Retina (tissue), 1 donor: ENCODE data around the gene STMN3.
"Not testable (repeated sequence)": the region's sequence is repeated elsewhere in the genome, so short reads cannot be mapped to it uniquely, and the experiment has no call there.

Experiments used
- DNase-seq: peaks from one replicate; pipeline ENCODE4 v3.0.0-alpha.2; 2016

STMN3 gene

GRCh38 chr20:63675681-63676368 lies 22.6 kb upstream of the STMN3 start:
- DNase-seq = no peak

- no peak for DNase-seq
Observed at GRCh38 chr20:63673951-63674350, 20.7 kb upstream of the STMN3 start.

DNA sequence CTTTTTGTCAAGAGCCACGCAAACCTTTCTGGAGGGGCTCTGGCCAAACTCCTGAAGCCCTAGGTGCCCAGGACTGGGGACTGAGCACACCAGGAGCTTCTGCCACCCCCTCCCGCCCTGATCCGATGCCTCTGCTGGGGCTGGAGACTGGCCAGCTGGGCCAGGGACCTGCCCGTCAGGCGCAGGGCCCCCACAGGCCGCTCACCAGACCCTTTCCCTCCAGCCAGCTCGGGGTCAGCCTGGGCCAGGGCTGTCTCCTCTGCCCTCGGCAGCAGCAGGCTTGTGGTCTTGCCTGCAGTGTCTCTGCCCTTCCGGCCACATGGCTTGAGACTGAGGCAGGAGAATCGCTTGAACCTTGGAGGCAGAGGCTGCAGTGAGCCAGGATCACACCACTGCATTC lies 19.4 kb upstream of the STMN3 start:
- no peak for DNase-seq

GRCh38 chr20:63671695-63672094 lies 18.5 kb upstream of the STMN3 start:
- not testable (repeated sequence) for DNase-seq

GRCh38 chr20:63668351-63668750 lies 15.1 kb upstream of the STMN3 start:
- no peak for DNase-seq

DNA sequence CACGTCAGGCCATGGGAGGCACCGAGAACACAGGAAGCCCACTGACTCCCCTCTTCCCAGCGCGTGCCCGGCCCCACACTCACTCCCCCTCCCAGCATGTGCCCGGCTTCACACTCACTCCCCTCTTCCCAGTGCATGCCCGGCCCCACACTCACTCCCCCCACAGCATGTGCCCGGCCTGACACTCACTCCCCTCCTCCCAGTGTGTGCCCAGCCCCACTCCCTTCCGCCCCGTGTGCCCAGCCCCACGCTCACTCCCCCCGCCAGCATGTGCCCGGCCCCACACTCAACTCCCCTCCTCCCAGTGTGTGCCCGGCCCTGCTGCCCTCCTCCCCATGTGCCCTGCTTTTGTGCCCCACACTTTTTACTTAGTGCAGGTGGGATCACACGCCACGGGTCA lies 14.6 kb upstream of the STMN3 start:
- no peak for DNase-seq

DNA sequence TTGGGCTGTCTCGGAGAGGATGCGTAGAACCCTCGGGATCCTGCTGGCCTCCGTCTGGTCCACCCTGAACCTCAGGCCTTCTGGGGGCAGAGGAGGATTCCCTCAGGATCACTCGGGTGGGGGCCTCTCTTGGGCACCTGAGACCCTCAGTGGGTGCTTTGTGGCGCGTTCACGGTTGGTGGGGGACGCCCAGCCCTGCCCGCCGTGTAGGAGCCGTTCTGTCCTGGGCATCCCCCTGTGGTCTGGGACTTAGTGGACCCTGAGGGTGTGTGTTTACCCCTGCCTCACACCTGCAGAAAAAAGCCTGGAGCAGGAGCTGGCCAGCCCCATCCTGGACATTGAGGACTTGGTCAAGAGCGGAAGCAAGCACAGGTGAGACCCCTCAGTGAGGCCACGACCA lies 12.5 kb upstream of the STMN3 start:
- no peak for DNase-seq

DNA sequence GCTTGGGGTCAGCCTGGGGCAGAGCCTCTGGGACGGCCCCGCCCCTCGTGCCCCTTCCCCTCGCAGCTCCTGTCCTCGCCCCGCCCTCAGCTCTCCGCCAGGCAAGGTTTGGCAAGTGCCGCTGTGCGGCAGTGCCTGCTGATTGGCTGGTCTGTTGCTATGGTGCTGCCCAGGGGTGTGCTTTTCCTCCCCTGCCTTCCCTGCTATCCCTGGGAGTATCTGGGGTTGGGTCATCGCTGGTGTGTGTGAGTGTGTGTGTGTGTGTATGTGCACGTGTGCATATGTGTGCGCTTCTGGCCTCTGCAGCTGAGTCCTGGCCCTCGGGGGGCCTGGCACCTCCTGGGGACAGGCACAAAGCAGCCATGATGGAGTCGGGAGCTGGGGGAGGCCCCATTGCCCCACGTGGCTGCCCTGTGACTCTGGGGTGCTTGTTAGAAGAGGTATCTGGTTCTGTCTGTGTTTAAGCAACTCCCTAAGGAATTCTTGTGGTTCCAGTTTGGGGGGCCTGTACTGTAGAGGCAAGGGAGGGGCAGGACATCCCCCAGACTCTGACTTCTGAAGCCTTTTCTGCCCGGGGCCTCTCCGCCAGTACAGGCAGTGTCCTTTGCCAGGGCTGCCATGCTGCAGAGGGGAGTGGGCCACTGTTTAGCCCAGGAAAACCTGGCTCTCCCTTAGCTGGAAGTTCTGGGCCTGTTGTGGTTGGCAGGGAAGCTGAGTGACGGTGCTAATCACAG lies 11.8 kb upstream of the STMN3 start:
- DNase-seq = peak; percentile 74

GRCh38 chr20:63664143-63664851 lies 11.1 kb upstream of the STMN3 start:
- DNase-seq = no peak

GRCh38 chr20:63663332-63664066 lies 10.3 kb upstream of the STMN3 start:
- no peak for DNase-seq

- DNase-seq = no peak
Observed at GRCh38 chr20:63662813-63663189, 9.6 kb upstream of the STMN3 start.

GRCh38 chr20:63661959-63662812 lies 9.0 kb upstream of the STMN3 start:
- no peak for DNase-seq

DNA sequence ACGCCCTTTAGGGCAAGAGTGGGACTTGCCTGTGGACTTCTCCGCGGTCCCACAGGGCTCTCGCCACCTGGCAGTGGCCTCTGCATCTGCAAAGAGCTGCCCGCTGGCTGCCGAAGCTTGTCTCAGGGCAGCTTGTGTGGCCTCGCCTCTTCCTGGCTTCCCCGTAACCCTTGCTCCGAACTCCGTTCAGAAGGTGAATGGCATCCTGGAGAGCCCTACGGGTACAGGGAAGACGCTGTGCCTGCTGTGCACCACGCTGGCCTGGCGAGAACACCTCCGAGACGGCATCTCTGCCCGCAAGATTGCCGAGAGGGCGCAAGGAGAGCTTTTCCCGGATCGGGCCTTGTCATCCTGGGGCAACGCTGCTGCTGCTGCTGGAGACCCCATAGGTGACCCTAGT lies 7.9 kb upstream of the STMN3 start:
- no peak for DNase-seq

- no peak for DNase-seq
Observed at GRCh38 chr20:63660622-63661021, 7.4 kb upstream of the STMN3 start.

DNA sequence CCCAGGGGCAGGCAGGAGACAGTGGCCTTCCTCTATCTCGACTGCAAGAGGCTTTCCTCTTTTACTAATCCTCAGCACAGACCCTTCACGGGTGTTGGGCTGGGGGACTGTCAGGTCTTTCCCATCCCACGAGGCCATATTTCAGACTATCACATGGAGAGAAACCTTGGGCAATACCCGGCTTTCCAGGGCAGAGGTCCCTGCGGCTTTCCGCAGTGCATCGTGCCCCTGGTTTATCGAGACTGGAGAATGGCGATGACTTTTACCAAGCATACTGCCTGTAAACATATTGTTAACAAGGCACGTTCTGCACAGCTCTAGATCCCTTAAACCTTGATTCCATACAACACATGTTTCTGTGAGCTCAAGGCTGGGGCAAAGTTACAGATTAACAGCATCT lies 7.0 kb upstream of the STMN3 start:
- not testable (repeated sequence) for DNase-seq

GRCh38 chr20:63659370-63659769 lies 6.1 kb upstream of the STMN3 start:
- no peak for DNase-seq

GRCh38 chr20:63658749-63659187 lies 5.5 kb upstream of the STMN3 start:
- no peak for DNase-seq

GRCh38 chr20:63657937-63658748 lies 4.9 kb upstream of the STMN3 start, which contains the start of gene RTEL1:
RTEL1 (plus strand) TSS chr20:63658312; CDS start chr20:63659403, 1,091 bp downstream.
- DNase-seq = peak; percentile 99

GRCh38 chr20:63657260-63657936 lies 4.2 kb upstream of the STMN3 start:
- DNase-seq = no peak

DNA sequence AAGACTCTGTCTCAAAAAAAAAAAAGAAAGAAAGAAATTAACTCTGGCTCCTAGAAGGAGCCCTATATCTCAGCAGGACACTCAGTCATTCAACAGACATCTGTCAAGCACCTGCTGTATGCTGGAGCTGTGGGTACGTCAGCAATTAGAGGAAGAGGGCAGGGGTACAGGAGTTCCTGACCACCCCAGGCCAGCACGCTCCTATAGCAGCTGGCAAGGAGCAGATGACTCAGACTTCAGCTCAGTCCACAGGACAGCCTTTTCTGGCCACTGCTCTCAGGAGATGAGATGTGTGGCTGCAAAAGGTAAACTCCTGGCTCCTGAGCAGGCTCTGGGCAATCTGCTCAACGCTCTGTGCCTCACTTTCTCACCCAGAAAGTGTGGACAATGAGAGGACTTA lies 3.2 kb upstream of the STMN3 start:
- DNase-seq = no peak

GRCh38 chr20:63655249-63655648 lies 2.0 kb upstream of the STMN3 start:
- no peak for DNase-seq
